H9 (cell line): Measurements from ENCODE around the gene PSMB1. TPM values are rescaled to one million over a fixed set of nuclear protein-coding genes. Genes with fewer than 3 reads are reported as not detected.

Source experiments
- DNase-seq: peaks from one replicate; pipeline ENCODE4 v3.0.0-alpha.2; 2017
- H2AFZ ChIP-seq: one replicate; pipeline ENCODE4 v1.6.1; 2013; ENCODE audit warnings: mild to moderate bottlenecking, low read length, control low read depth, moderate library complexity
- H2AK5ac ChIP-seq: 2 replicates; pipeline ENCODE4 v1.6.1; 2013; ENCODE audit warnings: low read length, control low read depth, mixed read lengths; ENCODE audit not compliant: insufficient read length
- H2BK120ac ChIP-seq: one replicate; pipeline ENCODE4 v1.6.1; 2013; ENCODE audit warnings: low read depth, mild to moderate bottlenecking, low read length, control low read depth, inconsistent platforms; ENCODE audit not compliant: poor library complexity, severe bottlenecking
- H2BK12ac ChIP-seq: 2 replicates; pipeline ENCODE4 v1.6.1; 2013; ENCODE audit warnings: low read length, control low read depth, mixed read lengths, low read depth; ENCODE audit not compliant: insufficient read length
- H2BK15ac ChIP-seq: 2 replicates; pipeline ENCODE4 v1.6.1; 2013; ENCODE audit warnings: low read depth, low read length, control low read depth
- H2BK20ac ChIP-seq: one replicate; pipeline ENCODE4 v1.6.1; 2013; ENCODE audit warnings: low read depth, mild to moderate bottlenecking, low read length, control low read depth, inconsistent platforms; ENCODE audit not compliant: poor library complexity, severe bottlenecking
- H2BK5ac ChIP-seq: 2 replicates; pipeline ENCODE4 v1.6.1; 2013; ENCODE audit warnings: low read length, control low read depth, mixed read lengths; ENCODE audit not compliant: insufficient read length
- H3K14ac ChIP-seq: 2 replicates; pipeline ENCODE4 v1.6.1; 2013; ENCODE audit warnings: low read length, control low read depth; ENCODE audit not compliant: insufficient read depth
- H3K18ac ChIP-seq: 2 replicates; pipeline ENCODE4 v1.6.1; 2013; ENCODE audit warnings: low read depth, mild to moderate bottlenecking, mixed read lengths, low read length, control low read depth; ENCODE audit not compliant: insufficient read length
- H3K23ac ChIP-seq: 2 replicates; pipeline ENCODE4 v1.6.1; 2013; ENCODE audit warnings: low read length, control low read depth, mixed read lengths, low read depth; ENCODE audit not compliant: insufficient read length
- H3K23me2 ChIP-seq: 2 replicates; pipeline ENCODE4 v1.6.1; 2013; ENCODE audit warnings: low read depth, mild to moderate bottlenecking, mixed read lengths, low read length, control low read depth; ENCODE audit not compliant: insufficient read length, poor library complexity, severe bottlenecking
- H3K27ac ChIP-seq: 2 replicates; pipeline ENCODE4 v1.5.1; 2013; ENCODE audit warnings: low read length, control low read depth, mixed read lengths, low read depth; ENCODE audit not compliant: insufficient read length
- H3K27me3 ChIP-seq: 2 replicates; pipeline ENCODE4 v1.6.1; 2013; ENCODE audit warnings: low read length, control low read depth, inconsistent platforms; ENCODE audit not compliant: insufficient read depth
- H3K4ac ChIP-seq: 2 replicates; pipeline ENCODE4 v1.6.1; 2013; ENCODE audit warnings: low read depth, mild to moderate bottlenecking, control low read depth, inconsistent platforms, low read length, moderate library complexity
- H3K4me1 ChIP-seq: 2 replicates; pipeline ENCODE4 v1.6.1; 2013; ENCODE audit warnings: low read length, control low read depth, inconsistent platforms; ENCODE audit not compliant: insufficient read depth
- H3K4me2 ChIP-seq: 2 replicates; pipeline ENCODE4 v1.6.1; 2013; ENCODE audit warnings: low read length, control low read depth, mixed read lengths; ENCODE audit not compliant: insufficient read length, insufficient read depth
- H3K56ac ChIP-seq: 2 replicates; pipeline ENCODE4 v1.6.1; 2013; ENCODE audit warnings: low read depth, mild to moderate bottlenecking, mixed read lengths, low read length, control low read depth; ENCODE audit not compliant: insufficient read length
- H3K79me1 ChIP-seq: 2 replicates; pipeline ENCODE4 v1.6.1; 2013; ENCODE audit warnings: low read depth, mild to moderate bottlenecking, moderate library complexity, low read length, control low read depth, inconsistent platforms; ENCODE audit not compliant: insufficient read depth, poor library complexity, severe bottlenecking
- H3K79me2 ChIP-seq: 2 replicates; pipeline ENCODE4 v1.6.1; 2013; ENCODE audit warnings: low read length, control low read depth, inconsistent platforms; ENCODE audit not compliant: insufficient read depth
- H3K9ac ChIP-seq: 2 replicates; pipeline ENCODE4 v1.6.1; 2013; ENCODE audit warnings: low read length, control low read depth, mixed read lengths; ENCODE audit not compliant: insufficient read length; ENCODE audit errors: extremely low read depth
- H3K9me3 ChIP-seq: one replicate; pipeline ENCODE4 v1.6.1; 2013; ENCODE audit warnings: low read depth, low read length, inconsistent platforms; ENCODE audit not compliant: control insufficient read depth
- H3T11ph ChIP-seq: one replicate; pipeline ENCODE4 v1.6.1; 2013; ENCODE audit warnings: mild to moderate bottlenecking, low read length, control low read depth, inconsistent platforms
- H4K20me1 ChIP-seq: one replicate; pipeline ENCODE4 v1.6.1; 2013; ENCODE audit not compliant: control insufficient read depth, insufficient read length, insufficient read depth
- H4K5ac ChIP-seq: 2 replicates; pipeline ENCODE4 v1.6.1; 2013; ENCODE audit warnings: low read depth, mild to moderate bottlenecking, mixed read lengths, low read length, control low read depth; ENCODE audit not compliant: insufficient read length
- H4K8ac ChIP-seq: replicated peaks from 2 replicates; pipeline ENCODE4 v1.6.1; 2013; ENCODE audit warnings: low read length, control low read depth, mixed read lengths, low read depth; ENCODE audit not compliant: insufficient read length
- H4K91ac ChIP-seq: 2 replicates; pipeline ENCODE4 v1.6.1; 2013; ENCODE audit warnings: low read depth, mild to moderate bottlenecking, moderate library complexity, mixed read lengths, low read length, control low read depth; ENCODE audit not compliant: insufficient read length
- H3K27ac Mint-ChIP-seq, 3 experiments: 2 replicates in 2 of 3; 3 replicates in 1 of 3; pipeline ENCODE4 v1.8.0; 2020 to 2021; ENCODE audit warnings: mixed read lengths in 3 of 3, mild to moderate bottlenecking in 1 of 3, moderate library complexity in 1 of 3
- H3K27me3 Mint-ChIP-seq: 2 replicates; pipeline ENCODE4 v1.8.0; 2021; ENCODE audit warnings: low read depth, mild to moderate bottlenecking, moderate library complexity, mixed read lengths
- H3K36me3 Mint-ChIP-seq, 3 experiments: 2 replicates in 2 of 3; 3 replicates in 1 of 3; pipeline ENCODE4 v1.8.0; 2020 to 2021; ENCODE audit warnings: low read depth in 3 of 3, mixed read lengths in 3 of 3; ENCODE audit not compliant: insufficient read depth in 1 of 3
- H3K4me1 Mint-ChIP-seq, 2 experiments: 2 replicates each; pipeline ENCODE4 v1.8.0; 2020; ENCODE audit warnings: mixed read lengths in 2 of 2
- H3K4me3 Mint-ChIP-seq, 2 experiments: 2 replicates in 1 of 2; 3 replicates in 1 of 2; pipeline ENCODE4 v1.8.0; 2020 to 2021; ENCODE audit warnings: mild to moderate bottlenecking in 2 of 2, mixed read lengths in 2 of 2, moderate library complexity in 1 of 2
- H3K9me3 Mint-ChIP-seq, 2 experiments: 2 replicates in 1 of 2; 3 replicates in 1 of 2; pipeline ENCODE4 v1.8.0; 2020; ENCODE audit warnings: mild to moderate bottlenecking in 2 of 2, mixed read lengths in 2 of 2, moderate library complexity in 1 of 2
- CTCF ChIP-seq: fragments of 200-600 bp; sonication (generic); conservative IDR thresholded peaks from 3 replicates; pipeline ENCODE4 v1.8.0; 2021; ENCODE audit warnings: antibody characterized with exemption, mild to moderate bottlenecking
- WGBS: extraction: QIAGEN DNeasy Blood & Tissue Kit; methylation state at CpG from one replicate; pipeline ENCODE4 v1.1.7; 2013; ENCODE audit warnings: missing lambda C conversion rate, low lambda C conversion rate, mixed read lengths; ENCODE audit not compliant: insufficient read length; ENCODE audit errors: extremely low coverage; 5-methylcytosine and 5-hydroxymethylcytosine counted together
- total RNA-seq: library from RNA; stranded (reverse); gene quantifications from 2 replicates; pipeline ENCODE4 v1.2.1, GENCODE V29; 2021

The PSMB1 gene
- total RNA-seq, 1 experiment from 2014 or later, result 245 TPM

- no peak overlapping the region for H3K4me3 Mint-ChIP-seq
- H3K4me1 ChIP-seq, result no peaks in the 10 kb centered on the region
- H4K8ac ChIP-seq, result no peak overlapping the region
- H4K5ac ChIP-seq, result no peak overlapping the region
- H4K91ac ChIP-seq, result no peak overlapping the region
- no peak overlapping the region for H2BK12ac ChIP-seq
- H2AK5ac ChIP-seq, result no peak overlapping the region
- no peaks in the 10 kb centered on the region for H3K27me3 Mint-ChIP-seq
- H2BK15ac ChIP-seq, result no peak overlapping the region
- peaks cover 4% of the 10 kb centered on the region for H3K79me1 ChIP-seq
- no CpG with 5 or more reads among the region's 2 CpGs for WGBS
- H2BK5ac ChIP-seq, result no peak overlapping the region
- H3K23me2 ChIP-seq, result no peaks in the 10 kb centered on the region
- H3K79me2 ChIP-seq, result no peaks in the 10 kb centered on the region
- no peak overlapping the region for H3K4me2 ChIP-seq
- H3K27ac Mint-ChIP-seq, result no peak overlapping the region; a peak in 1 of 7 replicates
- no peak overlapping the region for H3K14ac ChIP-seq
- no peak overlapping the region for H3K27ac ChIP-seq
- H3K9me3 ChIP-seq, result no peaks in the 10 kb centered on the region
- no peak overlapping the region for H2BK120ac ChIP-seq
- no peaks in the 10 kb centered on the region for H4K20me1 ChIP-seq
- no peak overlapping the region for H3K56ac ChIP-seq
- peaks cover 0 to 2% of the 10 kb centered on the region in 2 experiments; a peak in 1 of 4 replicates for H3K4me1 Mint-ChIP-seq
- no peak for DNase-seq
- H3K4ac ChIP-seq, result no peak overlapping the region
- H2BK20ac ChIP-seq, result no peak overlapping the region
- no peak overlapping the region for H3T11ph ChIP-seq
- H3K9me3 Mint-ChIP-seq, result no peaks in the 10 kb centered on the region
- no peak overlapping the region for H2AFZ ChIP-seq
- no peak overlapping the region for H3K23ac ChIP-seq
- peaks cover 25 to 49% (median 42%) of the 10 kb centered on the region in 3 experiments; a peak in 6 of 7 replicates for H3K36me3 Mint-ChIP-seq
- no peak for TF ChIP-seq CTCF
- H3K9ac ChIP-seq, result no peak overlapping the region
- H3K27me3 ChIP-seq, result no peaks in the 10 kb centered on the region
- H3K18ac ChIP-seq, result no peak overlapping the region
Observed at GRCh38 chr6:170533792-170534191, 19.3 kb downstream of the PSMB1 start.
